ENCODE measurements around the gene RGS12. TPM values are rescaled to one million over a fixed set of nuclear protein-coding genes. Genes with fewer than 3 reads are reported as not detected.

RGS12 gene, protein sequence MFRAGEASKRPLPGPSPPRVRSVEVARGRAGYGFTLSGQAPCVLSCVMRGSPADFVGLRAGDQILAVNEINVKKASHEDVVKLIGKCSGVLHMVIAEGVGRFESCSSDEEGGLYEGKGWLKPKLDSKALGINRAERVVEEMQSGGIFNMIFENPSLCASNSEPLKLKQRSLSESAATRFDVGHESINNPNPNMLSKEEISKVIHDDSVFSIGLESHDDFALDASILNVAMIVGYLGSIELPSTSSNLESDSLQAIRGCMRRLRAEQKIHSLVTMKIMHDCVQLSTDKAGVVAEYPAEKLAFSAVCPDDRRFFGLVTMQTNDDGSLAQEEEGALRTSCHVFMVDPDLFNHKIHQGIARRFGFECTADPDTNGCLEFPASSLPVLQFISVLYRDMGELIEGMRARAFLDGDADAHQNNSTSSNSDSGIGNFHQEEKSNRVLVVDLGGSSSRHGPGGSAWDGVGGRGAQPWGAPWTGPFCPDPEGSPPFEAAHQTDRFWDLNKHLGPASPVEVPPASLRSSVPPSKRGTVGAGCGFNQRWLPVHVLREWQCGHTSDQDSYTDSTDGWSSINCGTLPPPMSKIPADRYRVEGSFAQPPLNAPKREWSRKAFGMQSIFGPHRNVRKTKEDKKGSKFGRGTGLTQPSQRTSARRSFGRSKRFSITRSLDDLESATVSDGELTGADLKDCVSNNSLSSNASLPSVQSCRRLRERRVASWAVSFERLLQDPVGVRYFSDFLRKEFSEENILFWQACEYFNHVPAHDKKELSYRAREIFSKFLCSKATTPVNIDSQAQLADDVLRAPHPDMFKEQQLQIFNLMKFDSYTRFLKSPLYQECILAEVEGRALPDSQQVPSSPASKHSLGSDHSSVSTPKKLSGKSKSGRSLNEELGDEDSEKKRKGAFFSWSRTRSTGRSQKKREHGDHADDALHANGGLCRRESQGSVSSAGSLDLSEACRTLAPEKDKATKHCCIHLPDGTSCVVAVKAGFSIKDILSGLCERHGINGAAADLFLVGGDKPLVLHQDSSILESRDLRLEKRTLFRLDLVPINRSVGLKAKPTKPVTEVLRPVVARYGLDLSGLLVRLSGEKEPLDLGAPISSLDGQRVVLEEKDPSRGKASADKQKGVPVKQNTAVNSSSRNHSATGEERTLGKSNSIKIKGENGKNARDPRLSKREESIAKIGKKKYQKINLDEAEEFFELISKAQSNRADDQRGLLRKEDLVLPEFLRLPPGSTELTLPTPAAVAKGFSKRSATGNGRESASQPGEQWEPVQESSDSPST (N-terminal part only)
- 6.1 and 8.2 TPM in 2 replicates for total RNA-seq

DNA sequence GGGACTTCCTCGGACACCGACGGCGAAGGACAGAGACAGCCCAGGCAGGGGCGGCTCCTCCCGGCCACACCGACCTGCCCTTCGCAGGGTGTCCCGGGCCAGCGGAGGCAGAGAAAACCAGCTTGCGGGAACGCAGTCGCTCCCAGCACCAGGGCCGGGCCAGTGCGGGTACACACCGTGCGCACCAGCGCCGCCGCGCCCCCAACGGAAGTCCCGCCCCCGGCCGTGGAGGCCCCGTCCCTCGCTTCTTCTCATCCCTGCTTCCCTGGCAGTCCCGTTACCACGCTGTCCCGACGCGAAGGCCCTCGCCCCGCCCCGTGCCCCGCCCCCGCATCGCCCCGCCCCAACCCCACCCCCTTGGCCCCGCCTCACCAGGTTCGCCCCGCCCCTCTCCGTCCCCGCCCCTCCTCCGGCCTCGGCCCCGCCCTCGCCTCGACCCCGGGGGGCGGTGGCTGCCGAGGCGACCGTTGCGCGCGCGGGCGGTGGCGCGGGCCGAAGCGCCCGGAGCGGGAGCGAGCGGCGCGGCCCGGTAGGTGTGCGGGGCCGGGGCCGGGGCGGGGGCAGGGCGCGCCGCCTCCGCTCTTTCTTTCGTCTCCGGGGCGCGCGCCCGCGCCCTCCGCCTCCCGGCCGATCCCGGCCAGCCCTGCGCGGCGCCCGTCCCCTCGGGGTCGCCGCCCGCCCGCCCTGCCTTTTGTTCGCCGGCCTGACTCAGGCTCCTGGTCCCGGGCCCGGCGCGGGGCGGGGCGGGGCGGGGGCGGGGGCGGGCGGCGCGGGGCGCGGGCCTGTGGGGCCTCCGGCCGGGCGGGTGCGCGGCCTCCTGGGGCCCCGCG lies at the start of gene RGS12:
RGS12 (plus strand) TSS at position 451 of the 830 bp plus-strand sequence. CDS start 23,150 bp downstream, outside the sequence.

DNA sequence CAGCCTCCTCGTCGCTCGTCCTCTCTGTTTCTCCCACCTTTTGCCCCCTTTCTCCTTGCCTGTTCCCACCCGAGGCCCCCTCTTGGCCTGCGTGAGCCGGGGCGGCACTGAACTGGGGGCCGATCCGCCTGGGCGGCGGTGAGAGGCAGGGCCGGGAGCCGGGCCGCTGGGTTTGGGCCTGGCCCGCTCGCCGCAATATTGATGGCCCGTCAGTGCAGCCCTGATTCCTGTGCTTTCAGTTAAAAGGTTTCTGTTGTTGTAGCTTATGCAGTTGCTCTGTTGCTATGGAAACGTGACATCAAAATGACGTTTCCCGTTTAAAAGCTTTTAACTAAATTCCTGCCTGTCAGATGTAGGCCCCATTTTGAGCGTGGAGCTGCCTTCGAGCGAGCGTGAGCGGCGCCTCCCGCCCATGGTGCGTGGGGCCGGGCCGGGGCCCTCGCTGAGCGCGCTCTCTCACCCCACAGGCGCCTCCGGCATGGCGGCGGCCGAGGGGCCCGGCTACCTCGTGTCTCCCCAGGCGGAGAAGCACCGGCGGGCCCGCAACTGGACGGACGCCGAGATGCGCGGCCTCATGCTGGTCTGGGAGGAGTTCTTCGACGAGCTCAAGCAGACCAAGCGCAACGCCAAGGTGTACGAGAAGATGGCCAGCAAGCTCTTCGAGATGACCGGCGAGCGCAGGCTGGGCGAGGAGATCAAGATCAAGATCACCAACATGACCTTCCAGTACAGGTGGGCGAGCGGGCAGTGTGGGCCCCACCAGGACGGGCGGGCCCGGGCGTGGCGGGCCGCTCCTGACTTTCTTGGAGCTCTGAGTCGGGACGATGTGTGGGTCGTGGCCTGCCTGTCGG lies 43.8 kb upstream of the RGS12 start, which contains the start of gene MSANTD1:
MSANTD1 (plus strand) TSS at position 349 of the 851 bp plus-strand sequence; CDS start at position 413, 64 bp downstream.

Other genes starting within 250 kb of the RGS12 start
- not detected in 2 replicates for gene HTT-AS, start 218.5 kb upstream of the RGS12 start, total RNA-seq
- 17.9 and 22.2 TPM in 2 replicates for gene HTT, start 218.3 kb upstream of the RGS12 start, total RNA-seq
- not detected in 2 replicates for gene MSANTD1, start 43.9 kb upstream of the RGS12 start, total RNA-seq
- not detected in 2 replicates for gene HGFAC, start 148.9 kb downstream of the RGS12 start, total RNA-seq
- not detected in 2 replicates for gene DOK7, start 170.3 kb downstream of the RGS12 start, total RNA-seq
- 199 and 245 TPM in 2 replicates for gene LRPAP1, start 239.4 kb downstream of the RGS12 start, total RNA-seq

All from myometrial cell (primary cell).